ENCODE measurements around the gene WDR62. TPM values are rescaled to one million over a fixed set of nuclear protein-coding genes. Genes with fewer than 3 reads are reported as not detected.
"Not testable (repeated sequence)": the region's sequence is repeated elsewhere in the genome, so short reads cannot be mapped to it uniquely, and the experiment has no call there.

The WDR62 gene
- total RNA-seq, 4 donors from 2014 or later = 2.4 to 5.8 TPM; not detected in 2

DNA sequence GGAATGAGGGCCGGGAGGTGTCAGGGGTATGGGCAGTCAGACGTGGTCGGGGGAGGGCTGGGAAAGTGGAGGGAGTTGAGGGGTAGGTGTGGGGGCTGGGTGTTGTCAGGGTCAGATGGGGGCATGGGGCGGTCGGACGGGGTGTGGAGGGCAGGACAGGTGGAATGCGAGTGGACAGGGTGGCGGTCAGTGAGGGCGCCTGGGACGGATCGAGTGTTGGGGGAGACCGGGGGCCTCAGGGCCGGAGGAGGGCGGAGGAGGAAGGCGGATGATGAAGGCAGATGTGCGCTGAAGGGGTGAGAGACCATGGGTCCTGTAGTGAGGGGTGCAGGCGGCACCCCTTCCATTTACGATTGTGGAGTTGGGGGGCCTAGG lies 66.3 kb downstream of the WDR62 start:
- no peaks in the 10 kb centered on the region for H3K9me3 ChIP-seq
- H3K36me3 ChIP-seq = no peaks in the 10 kb centered on the region
- no peaks in the 10 kb centered on the region for H3K4me1 ChIP-seq
- no peaks in the 10 kb centered on the region for H3K27me3 ChIP-seq
- no peak overlapping the region for H3K27ac ChIP-seq
- H3K4me3 ChIP-seq = no peak overlapping the region
- TF ChIP-seq POLR2A (IDR thresholded peaks at IDR 0.05) = no peak
- TF ChIP-seq, protein P1, sequence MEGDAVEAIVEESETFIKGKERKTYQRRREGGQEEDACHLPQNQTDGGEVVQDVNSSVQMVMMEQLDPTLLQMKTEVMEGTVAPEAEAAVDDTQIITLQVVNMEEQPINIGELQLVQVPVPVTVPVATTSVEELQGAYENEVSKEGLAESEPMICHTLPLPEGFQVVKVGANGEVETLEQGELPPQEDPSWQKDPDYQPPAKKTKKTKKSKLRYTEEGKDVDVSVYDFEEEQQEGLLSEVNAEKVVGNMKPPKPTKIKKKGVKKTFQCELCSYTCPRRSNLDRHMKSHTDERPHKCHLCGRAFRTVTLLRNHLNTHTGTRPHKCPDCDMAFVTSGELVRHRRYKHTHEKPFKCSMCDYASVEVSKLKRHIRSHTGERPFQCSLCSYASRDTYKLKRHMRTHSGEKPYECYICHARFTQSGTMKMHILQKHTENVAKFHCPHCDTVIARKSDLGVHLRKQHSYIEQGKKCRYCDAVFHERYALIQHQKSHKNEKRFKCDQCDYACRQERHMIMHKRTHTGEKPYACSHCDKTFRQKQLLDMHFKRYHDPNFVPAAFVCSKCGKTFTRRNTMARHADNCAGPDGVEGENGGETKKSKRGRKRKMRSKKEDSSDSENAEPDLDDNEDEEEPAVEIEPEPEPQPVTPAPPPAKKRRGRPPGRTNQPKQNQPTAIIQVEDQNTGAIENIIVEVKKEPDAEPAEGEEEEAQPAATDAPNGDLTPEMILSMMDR (IDR thresholded peaks at IDR 0.05) = no peak
- no peak for DNase-seq
- intact Hi-C loops (cut with DNase I; ENCODE audit: low total_unique reads) = no loop called here

DNA sequence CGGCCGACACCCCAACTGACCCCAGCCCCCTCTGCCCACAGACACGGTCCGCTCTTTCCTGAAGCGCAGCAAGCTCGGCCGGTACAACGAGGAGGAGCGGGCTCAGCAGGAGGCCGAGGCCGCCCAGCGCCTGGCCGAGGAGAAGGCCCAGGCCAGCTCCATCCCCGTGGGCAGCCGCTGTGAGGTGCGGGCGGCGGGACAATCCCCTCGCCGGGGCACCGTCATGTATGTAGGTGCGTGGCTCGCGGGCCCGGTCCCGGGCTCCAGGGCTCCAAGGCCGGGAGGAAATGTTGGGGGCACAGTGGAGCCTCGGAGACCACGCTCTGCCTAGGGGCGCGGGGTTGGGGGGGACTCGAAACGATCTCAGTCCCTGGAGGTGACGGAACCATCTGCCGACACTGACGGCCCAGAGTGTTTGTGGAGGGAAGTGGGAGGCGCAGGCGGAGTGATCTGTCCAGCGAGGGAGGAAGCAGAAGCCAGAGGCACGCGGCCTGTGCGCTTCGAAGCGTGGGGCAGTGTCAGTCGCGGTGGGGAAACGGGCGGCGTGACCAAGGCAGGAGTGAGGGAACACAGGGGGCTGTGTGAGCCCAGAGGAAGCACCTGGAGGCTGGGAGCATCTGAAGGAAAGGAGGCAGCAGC lies 66.9 kb downstream of the WDR62 start:
- H3K4me1 ChIP-seq = no peaks in the 10 kb centered on the region
- H3K9me3 ChIP-seq = no peaks in the 10 kb centered on the region
- no peaks in the 10 kb centered on the region for H3K27me3 ChIP-seq
- H3K27ac ChIP-seq = no peak overlapping the region
- no peak overlapping the region for H3K4me3 ChIP-seq
- TF ChIP-seq POLR2A (IDR thresholded peaks at IDR 0.05) = no peak
- TF ChIP-seq, protein P1 (IDR thresholded peaks at IDR 0.05) = no peak
- H3K36me3 ChIP-seq = no peaks in the 10 kb centered on the region
- no peak for DNase-seq
- intact Hi-C loops (cut with DNase I; ENCODE audit: low total_unique reads) = no loop called here

DNA sequence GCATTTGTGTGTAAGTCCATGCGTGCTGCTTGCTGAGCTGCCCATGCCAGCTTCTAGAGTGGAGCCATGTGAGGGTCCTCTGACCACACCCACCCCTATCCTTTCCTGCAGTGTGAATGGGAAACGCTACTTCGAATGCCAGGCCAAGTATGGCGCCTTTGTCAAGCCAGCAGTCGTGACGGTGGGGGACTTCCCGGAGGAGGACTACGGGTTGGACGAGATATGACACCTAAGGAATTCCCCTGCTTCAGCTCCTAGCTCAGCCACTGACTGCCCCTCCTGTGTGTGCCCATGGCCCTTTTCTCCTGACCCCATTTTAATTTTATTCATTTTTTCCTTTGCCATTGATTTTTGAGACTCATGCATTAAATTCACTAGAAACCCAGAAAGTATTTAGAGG lies 70.9 kb downstream of the WDR62 start:
- no peak overlapping the region for H3K4me3 ChIP-seq
- no peaks in the 10 kb centered on the region for H3K36me3 ChIP-seq
- no peak for DNase-seq
- no peak for TF ChIP-seq POLR2A (IDR thresholded peaks at IDR 0.05)
- TF ChIP-seq, protein P1 (IDR thresholded peaks at IDR 0.05) = no peak
- no peaks in the 10 kb centered on the region for H3K4me1 ChIP-seq
- no peaks in the 10 kb centered on the region for H3K27me3 ChIP-seq
- H3K27ac ChIP-seq = no peak overlapping the region
- intact Hi-C loops (cut with DNase I; ENCODE audit: low total_unique reads) = loop anchor here (5.0 kb wide), 1 partner anchor 47 kb away; no protein-coding TSS in a partner anchor
- no peaks in the 10 kb centered on the region for H3K9me3 ChIP-seq

DNA sequence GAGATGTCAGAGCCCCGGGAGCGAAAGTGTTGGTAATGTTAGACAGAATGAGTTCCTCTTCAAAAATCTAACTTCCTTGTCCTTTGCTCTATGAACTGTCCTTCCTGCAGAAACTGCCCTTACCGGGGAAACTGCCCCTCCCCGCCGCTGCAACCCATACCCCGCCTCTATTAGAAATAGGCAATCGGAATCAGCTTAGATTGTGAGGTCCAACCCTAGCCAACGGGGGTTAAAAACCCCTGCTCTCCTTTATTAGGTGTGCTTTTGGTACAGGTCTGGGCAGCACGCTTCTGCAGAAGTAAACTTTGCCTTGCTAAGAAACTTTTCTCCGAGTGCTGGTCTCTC lies 73.7 kb downstream of the WDR62 start:
- intact Hi-C loops (cut with DNase I; ENCODE audit: low total_unique reads) = loop anchor here (5.0 kb wide), 1 partner anchor 44 kb away; no protein-coding TSS in a partner anchor
- Histone ChIP-seq H3K27ac (peak overlapping the region; percentile 90 to 91), H3K27me3 (no peaks in the 10 kb centered on the region), H3K9me3 (no peaks in the 10 kb centered on the region), H3K36me3 (no peaks in the 10 kb centered on the region), H3K4me1 (no peaks in the 10 kb centered on the region), H3K4me3 (peak overlapping the region; percentile 36 to 44)
- DNase-seq = no peak
- no peak for TF ChIP-seq POLR2A (IDR thresholded peaks at IDR 0.05)
- TF ChIP-seq, protein P1 (IDR thresholded peaks at IDR 0.05) = no peak

DNA sequence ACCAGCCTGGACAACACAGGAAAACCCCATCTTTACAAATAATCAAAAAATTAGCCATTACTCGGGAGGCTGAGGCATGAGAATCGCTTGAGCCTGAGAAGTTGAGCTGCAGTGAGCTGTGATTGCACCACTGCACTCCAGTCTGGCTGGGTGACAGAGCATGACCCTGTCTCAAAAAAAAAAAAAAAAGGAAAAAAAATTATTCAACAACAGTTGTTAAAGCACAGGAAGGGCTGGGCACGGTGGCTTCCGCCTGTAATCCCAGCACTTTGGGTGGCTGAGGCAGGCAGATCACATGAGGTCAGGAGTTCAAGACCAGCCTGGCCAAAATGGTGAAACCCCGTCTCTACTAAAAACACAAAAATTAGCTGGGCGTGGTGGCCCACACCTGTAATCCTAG lies 76.5 kb downstream of the WDR62 start:
- H3K27ac ChIP-seq; DNase-seq; H3K4me1 ChIP-seq; H3K4me3 ChIP-seq; H3K36me3 ChIP-seq; H3K9me3 ChIP-seq; H3K27me3 ChIP-seq; intact Hi-C loops (cut with DNase I; ENCODE audit: low total_unique reads): not testable (repeated sequence)

DNA sequence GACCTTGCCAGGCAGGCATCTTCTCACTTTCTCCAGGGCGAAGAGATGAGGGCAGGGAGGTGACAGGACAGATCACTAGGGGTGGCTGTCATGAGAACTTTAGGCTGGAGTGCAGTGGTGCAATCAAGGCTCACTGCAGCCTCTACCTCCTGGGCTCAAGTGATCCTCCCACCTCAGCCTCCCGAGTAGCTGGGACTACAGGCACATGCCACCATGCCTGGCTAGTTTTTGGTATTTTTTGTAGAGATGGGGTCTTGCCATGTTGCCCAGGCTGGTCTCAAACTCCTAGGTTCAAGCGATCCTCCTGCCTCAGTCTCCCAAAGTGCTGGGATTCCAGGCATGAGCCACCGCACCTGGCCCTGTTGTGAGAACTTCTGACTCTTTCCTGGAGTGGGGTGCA lies 80.2 kb downstream of the WDR62 start:
- H3K36me3 ChIP-seq; H3K27ac ChIP-seq; H3K4me3 ChIP-seq; DNase-seq; intact Hi-C loops (cut with DNase I; ENCODE audit: low total_unique reads); H3K9me3 ChIP-seq; H3K4me1 ChIP-seq; H3K27me3 ChIP-seq: not testable (repeated sequence)
